H1 (cell line): ENCODE measurements around the gene TBCD. TPM values are rescaled to one million over a fixed set of nuclear protein-coding genes. Genes with fewer than 3 reads are reported as not detected.

ENCODE experiments used
- CTCF ChIA-PET: fragments of 300-600 bp; sonication (Branson Sonifier 250); formaldehyde crosslinking; loops from one replicate; lab custom pipeline; 2021; ENCODE audit not compliant: partially characterized antibody; lab: Charles Lee
- POLR2A ChIA-PET: fragments of 300-600 bp; sonication (Branson Sonifier 250); formaldehyde crosslinking; loops from one replicate; lab custom pipeline; 2021; ENCODE audit warnings: inconsistent platforms; ENCODE audit not compliant: partially characterized antibody; lab: Charles Lee
- DNase-seq, 2 experiments: peaks; one replicate each; pipeline versions ENCODE4 v3.0.0 to v3.0.0-alpha.2; 2010 to 2022; ENCODE audit warnings: low spot score in 2 of 2, low read depth in 1 of 2, mixed read lengths in 1 of 2
- FAIRE-seq: peaks from 2 replicates; lab custom pipeline; 2011; peaks lifted over from hg19 to GRCh38; lab: Jason Lieb, UNC
- H2AFZ ChIP-seq: 2 replicates; pipeline ENCODE4 v1.8.1; 2012; ENCODE audit warnings: low read length, inconsistent platforms
- H2AK5ac ChIP-seq: 2 replicates; pipeline ENCODE4 v1.6.1; 2013; ENCODE audit warnings: low read depth, low read length
- H2BK120ac ChIP-seq: replicated peaks from 2 replicates; pipeline ENCODE3; 2013; ENCODE audit warnings: low read depth, low read length, inconsistent platforms
- H2BK12ac ChIP-seq: 2 replicates; pipeline ENCODE4 v1.6.1; 2013; ENCODE audit warnings: low read depth, low read length
- H2BK15ac ChIP-seq: 2 replicates; pipeline ENCODE4 v1.6.1; 2013; ENCODE audit warnings: low read length
- H2BK20ac ChIP-seq: 2 replicates; pipeline ENCODE4 v1.6.1; 2013; ENCODE audit warnings: low read length
- H2BK5ac ChIP-seq: 2 replicates; pipeline ENCODE4 v1.6.1; 2013; ENCODE audit warnings: low read depth, low read length
- H3K14ac ChIP-seq: 2 replicates; pipeline ENCODE4 v1.6.1; 2013; ENCODE audit warnings: inconsistent platforms; ENCODE audit not compliant: insufficient read length
- H3K18ac ChIP-seq: 2 replicates; pipeline ENCODE4 v1.6.1; 2013; ENCODE audit warnings: low read length; ENCODE audit errors: extremely low read depth
- H3K23ac ChIP-seq: 2 replicates; pipeline ENCODE4 v1.6.1; 2013; ENCODE audit warnings: inconsistent platforms; ENCODE audit not compliant: insufficient read length
- H3K23me2 ChIP-seq: 2 replicates; pipeline ENCODE4 v1.6.1; 2013; ENCODE audit warnings: low read depth, low read length
- H3K27ac ChIP-seq: 2 replicates; pipeline ENCODE4 v1.6.1; 2011; ENCODE audit warnings: low read depth, low read length, inconsistent platforms
- H3K27me3 ChIP-seq, 4 experiments: replicated peaks in 1 of 4; 1 replicate in 1 of 4; 2 replicates in 3 of 4; pipeline versions ENCODE4 v1.6.1 to v1.8.1; 2011 to 2013; ENCODE audit warnings: low read length in 3 of 4, mild to moderate bottlenecking in 3 of 4, inconsistent platforms in 2 of 4, mixed read lengths in 2 of 4, moderate library complexity in 1 of 4; ENCODE audit not compliant: control insufficient read depth in 3 of 4, insufficient read depth in 3 of 4; ENCODE audit errors: extremely low read depth in 1 of 4
- H3K36me3 ChIP-seq, 4 experiments: 2 replicates each; pipeline versions ENCODE4 v1.6.1 to v1.8.1; 2011 to 2013; ENCODE audit warnings: mild to moderate bottlenecking in 4 of 4, low read length in 3 of 4, moderate library complexity in 2 of 4, control low read depth in 1 of 4, inconsistent platforms in 1 of 4; ENCODE audit not compliant: insufficient read depth in 4 of 4, control insufficient read depth in 2 of 4
- H3K4ac ChIP-seq: replicated peaks from 2 replicates; pipeline ENCODE3; 2013; ENCODE audit warnings: low read length, low read depth, mixed read lengths, inconsistent platforms; ENCODE audit not compliant: insufficient read length
- H3K4me1 ChIP-seq, 4 experiments: replicated peaks in 1 of 4; 1 replicate in 1 of 4; 2 replicates in 3 of 4; pipeline versions ENCODE4 v1.6.1 to v1.8.1; 2011 to 2013; ENCODE audit warnings: low read length in 3 of 4, inconsistent platforms in 2 of 4, mixed read lengths in 1 of 4; ENCODE audit not compliant: insufficient read depth in 4 of 4, control insufficient read depth in 3 of 4
- H3K4me2 ChIP-seq, 2 experiments: 2 replicates each; pipeline versions ENCODE4 v1.6.1 to v1.8.1; 2011 to 2013; ENCODE audit warnings: low read depth in 2 of 2, low read length in 2 of 2, control low read depth in 1 of 2, inconsistent platforms in 1 of 2, mild to moderate bottlenecking in 1 of 2; ENCODE audit not compliant: insufficient read depth in 1 of 2
- H3K4me3 ChIP-seq, 4 experiments: fragments of 200-600, 300-600 bp in 1 of 4; sonication (generic), shearing (Covaris generic), sonication (Bioruptor Twin) in 1 of 4; 2 replicates each; pipeline versions ENCODE4 v1.5.1 to v1.8.1; 2011 to 2016; ENCODE audit warnings: low read length in 4 of 4, low read depth in 3 of 4, control low read depth in 2 of 4, inconsistent platforms in 2 of 4, mild to moderate bottlenecking in 2 of 4, mixed read lengths in 1 of 4, moderate library complexity in 1 of 4; ENCODE audit not compliant: insufficient read depth in 2 of 4; ENCODE audit errors: extremely low read depth in 1 of 4
- H3K56ac ChIP-seq: replicated peaks from 2 replicates; pipeline ENCODE3; 2013; ENCODE audit warnings: low read depth, mild to moderate bottlenecking, mixed read lengths, low read length, inconsistent platforms; ENCODE audit not compliant: insufficient read length
- H3K79me1 ChIP-seq: 2 replicates; pipeline ENCODE4 v1.6.1; 2013; ENCODE audit warnings: low read depth, low read length, control low read depth
- H3K79me2 ChIP-seq, 2 experiments: 2 replicates each; pipeline versions ENCODE4 v1.6.1 to v1.8.1; 2012 to 2013; ENCODE audit warnings: low read length in 2 of 2, mild to moderate bottlenecking in 2 of 2, inconsistent platforms in 1 of 2; ENCODE audit not compliant: insufficient read depth in 2 of 2, control insufficient read depth in 1 of 2
- H3K9ac ChIP-seq, 4 experiments: replicated peaks in 1 of 4; 1 replicate in 1 of 4; 2 replicates in 3 of 4; pipeline versions ENCODE4 v1.6.1 to v1.8.1; 2011 to 2013; ENCODE audit warnings: low read depth in 3 of 4, low read length in 3 of 4, control low read depth in 2 of 4, mild to moderate bottlenecking in 2 of 4, moderate library complexity in 2 of 4, inconsistent platforms in 1 of 4; ENCODE audit errors: extremely low read depth in 1 of 4
- H3K9me3 ChIP-seq, 2 experiments: 2 replicates each; pipeline versions ENCODE4 v1.6.1 to v1.8.1; 2012 to 2013; ENCODE audit warnings: mild to moderate bottlenecking in 2 of 2, moderate library complexity in 2 of 2, control low read depth in 1 of 2, inconsistent platforms in 1 of 2, low read depth in 1 of 2, low read length in 1 of 2, mixed read lengths in 1 of 2; ENCODE audit not compliant: insufficient read depth in 2 of 2
- H4K20me1 ChIP-seq, 2 experiments: replicated peaks in 1 of 2; 2 replicates each; pipeline versions ENCODE3 to v1.8.1; 2011 to 2013; ENCODE audit warnings: inconsistent platforms in 2 of 2, low read length in 2 of 2, mild to moderate bottlenecking in 1 of 2; ENCODE audit not compliant: insufficient read depth in 2 of 2, control insufficient read depth in 1 of 2
- H4K5ac ChIP-seq: 2 replicates; pipeline ENCODE4 v1.6.1; 2013; ENCODE audit warnings: low read length, low read depth, mixed read lengths, inconsistent platforms; ENCODE audit not compliant: insufficient read length
- H4K8ac ChIP-seq: 2 replicates; pipeline ENCODE4 v1.8.0; 2013; ENCODE audit warnings: mild to moderate bottlenecking, moderate library complexity, low read length, inconsistent platforms; ENCODE audit not compliant: insufficient read depth; ENCODE audit errors: extremely low read depth
- H4K91ac ChIP-seq: replicated peaks from 2 replicates; pipeline ENCODE3; 2013; ENCODE audit warnings: low read length, mixed read lengths, inconsistent platforms; ENCODE audit not compliant: insufficient read length
- BCL11A ChIP-seq, 2 experiments: IDR thresholded peaks; one replicate each; pipeline ENCODE4 v1.6.1; 2011; ENCODE audit warnings: low read depth in 2 of 2, low read length in 2 of 2, mild to moderate bottlenecking in 2 of 2
- CEBPB ChIP-seq: IDR thresholded peaks from 2 replicates; pipeline ENCODE4 v1.6.1; 2012; ENCODE audit warnings: low read depth, low read length
- CREB1 ChIP-seq: IDR thresholded peaks from 2 replicates; pipeline ENCODE4 v1.6.1; 2012; ENCODE audit warnings: inconsistent platforms
- HDAC2 ChIP-seq, 2 experiments: fragments of 300-600 bp in 1 of 2; sonication (generic) in 1 of 2; IDR thresholded peaks; 2 replicates each; pipeline ENCODE4 v1.6.1; 2011 to 2012; ENCODE audit warnings: low read depth in 2 of 2, low read length in 2 of 2, mild to moderate bottlenecking in 2 of 2, moderate library complexity in 2 of 2, borderline replicate concordance in 1 of 2, inconsistent platforms in 1 of 2
- JUND ChIP-seq: IDR thresholded peaks from 2 replicates; pipeline ENCODE4 v1.6.1; 2011; ENCODE audit warnings: mild to moderate bottlenecking, improper control_type of control experiment, low read length
- NRF1 ChIP-seq: IDR thresholded peaks from 2 replicates; pipeline ENCODE4 v1.6.1; 2011; ENCODE audit warnings: mild to moderate bottlenecking, low read depth, low read length, improper control_type of control experiment
- PHF8 ChIP-seq: fragments of 200-600 bp; sonication (generic); conservative IDR thresholded peaks from 2 replicates; pipeline ENCODE4 v1.7.1; 2012; ENCODE audit warnings: low read depth, mild to moderate bottlenecking, inconsistent platforms, low read length, moderate library complexity
- POLR2A ChIP-seq, 2 experiments: IDR thresholded peaks; 1 replicate in 1 of 2; 2 replicates in 1 of 2; pipeline ENCODE4 v1.6.1; 2011; ENCODE audit warnings: low read depth in 2 of 2, low read length in 2 of 2, mild to moderate bottlenecking in 2 of 2; ENCODE audit errors: control extremely low read depth in 1 of 2
- RFX5 ChIP-seq: IDR thresholded peaks from 2 replicates; pipeline ENCODE4 v1.6.1; 2011; ENCODE audit warnings: low read depth, low read length, improper control_type of control experiment, borderline replicate concordance
- RXRA ChIP-seq: IDR thresholded peaks from 2 replicates; pipeline ENCODE4 v1.6.1; 2011; ENCODE audit warnings: low read depth, mild to moderate bottlenecking, low read length, moderate library complexity; ENCODE audit not compliant: insufficient read depth
- TBP ChIP-seq: IDR thresholded peaks from 2 replicates; pipeline ENCODE4 v1.6.1; 2011; ENCODE audit warnings: low read depth, low read length, improper control_type of control experiment
- YY1 ChIP-seq: IDR thresholded peaks from 2 replicates; pipeline ENCODE4 v1.6.1; 2011; ENCODE audit warnings: low read depth, mild to moderate bottlenecking, low read length
- WGBS, 2 experiments: shearing (Covaris generic) in 1 of 2; methylation state at CpG; one replicate each; pipeline versions ENCODE4 v1.1.6 to v1.1.7; 2013 to 2015; ENCODE audit warnings: low lambda C conversion rate in 2 of 2, mixed read lengths in 2 of 2, inconsistent platforms in 1 of 2, low coverage in 1 of 2, missing lambda C conversion rate in 1 of 2; ENCODE audit not compliant: insufficient replicate concordance in 2 of 2, insufficient coverage in 1 of 2, insufficient read length in 1 of 2; ENCODE audit errors: extremely low coverage in 1 of 2, missing lambda C conversion rate in 1 of 2; 5-methylcytosine and 5-hydroxymethylcytosine counted together
- polyA plus RNA-seq, 7 experiments: library from polyadenylated mRNA; depleted of rRNA in 3 of 7; stranded (reverse) in 5 of 7; unstranded in 2 of 7; fragments of >200 nt in 5 of 7; fragments of 200-250 nt in 2 of 7; gene quantifications; 1 replicate in 5 of 7; 2 replicates in 1 of 7; 4 replicates in 1 of 7; pipeline versions ENCODE4 v1.2.1 to v1.2.3, GENCODE V29; 2011 to 2013; ENCODE audit warnings: missing spikeins in 2 of 7, mixed read lengths in 2 of 7
- total RNA-seq: library from RNA; stranded (reverse); fragmentation: NEBNext Ultra II Directional; extraction: Animal tissue kit (Norgen Biotek cat#: 25700); gene quantifications from 2 replicates; pipeline ENCODE4 v1.2.1, GENCODE V29; 2021
- TF ChIP-seq, protein P1 (sequence below): IDR thresholded peaks from 2 replicates; pipeline ENCODE4 v1.6.1; 2012; ENCODE audit warnings: low read length, inconsistent platforms

The TBCD gene
- total and polyA plus RNA-seq, 2 of the 8 experiments (the other 6 are each of a cell fraction or from before 2014, with no cell fraction given) = 118 to 162 TPM

DNA sequence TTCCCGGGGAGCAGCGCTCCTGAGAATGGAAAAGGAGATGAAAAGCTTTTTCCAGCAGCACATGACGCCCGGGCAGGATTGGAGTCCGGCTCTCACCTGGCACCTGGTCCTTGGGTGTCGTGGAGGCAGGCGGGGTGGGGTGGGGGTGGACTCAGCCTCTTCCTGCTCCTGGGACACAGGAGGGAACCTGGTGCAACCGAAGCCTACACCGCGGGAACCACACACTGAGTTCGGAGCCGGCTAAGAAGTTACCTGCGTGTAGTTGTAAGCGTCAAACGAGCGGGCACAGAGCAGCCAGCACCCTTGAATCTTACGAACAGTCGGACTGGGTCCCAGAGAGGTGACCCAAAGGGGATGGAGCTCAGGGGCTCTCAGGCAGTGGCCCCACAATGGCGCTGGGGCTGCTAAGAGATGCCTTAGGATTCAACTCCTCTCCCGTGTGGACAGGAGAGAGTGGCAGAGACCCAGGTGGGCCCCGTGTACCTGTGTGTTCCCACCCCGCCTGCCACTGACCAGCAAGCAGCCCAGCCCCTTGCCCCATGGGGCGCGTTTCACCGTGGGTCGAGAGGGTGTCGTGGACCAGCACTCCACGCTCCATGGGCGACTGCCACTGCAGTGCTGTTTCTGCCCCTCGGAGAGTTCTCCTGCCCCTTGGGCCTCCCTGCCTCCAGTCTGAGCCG is 221.7 kb downstream of the TBCD start:
- H3K18ac ChIP-seq = no peak overlapping the region
- H3K23me2 ChIP-seq = no peaks in the 10 kb centered on the region
- peaks cover 0 to 53% of the 10 kb centered on the region in 2 experiments; a peak in 3 of 4 replicates for H3K9me3 ChIP-seq
- H2BK15ac ChIP-seq = no peak overlapping the region
- H2AFZ ChIP-seq = no peak overlapping the region
- no peak overlapping the region for H3K23ac ChIP-seq
- H2AK5ac ChIP-seq = no peak overlapping the region
- 83% methylated on average over 23 of the region's 31 CpGs; no CpG with 5 or more reads in 1 of the 2 experiments for WGBS, 2 experiments
- H3K56ac ChIP-seq = no peak overlapping the region
- no peak overlapping the region for H3K4me2 ChIP-seq
- no peaks in the 10 kb centered on the region for H3K36me3 ChIP-seq
- H4K20me1 ChIP-seq = no peaks in the 10 kb centered on the region
- H2BK120ac ChIP-seq = no peak overlapping the region
- H2BK20ac ChIP-seq = no peak overlapping the region
- no peak overlapping the region for H3K9ac ChIP-seq
- no peaks in the 10 kb centered on the region for H3K4me1 ChIP-seq
- no peak overlapping the region for H3K4me3 ChIP-seq
- CTCF ChIA-PET = interaction anchor here (0.6 to 2.1 kb wide), 7 partner anchors 9 to 207 kb away, joined by 3 to 7 read pairs (median 3); no protein-coding TSS in a partner anchor
- H3K79me2 ChIP-seq = no peaks in the 10 kb centered on the region
- no peak for FAIRE-seq
- POLR2A ChIA-PET = no interaction called here
- H3K4ac ChIP-seq = no peak overlapping the region
- no peak overlapping the region for H3K27ac ChIP-seq
- H4K5ac ChIP-seq = no peak overlapping the region
- H2BK5ac ChIP-seq = no peak overlapping the region
- no peak overlapping the region for H3K14ac ChIP-seq
- H4K8ac ChIP-seq = no peak overlapping the region
- no peak overlapping the region for H4K91ac ChIP-seq
- TF ChIP-seq RFX5 (no peak), JUND (no peak), BCL11A (IDR thresholded peaks at IDR 0.05; ENCODE audit: low read depth in 2 of 2, low read length in 2 of 2) (no peak), CREB1 (no peak), NRF1 (no peak), RXRA (no peak), CEBPB (no peak), PHF8 (no peak), POLR2A (IDR thresholded peaks at IDR 0.05; ENCODE audit: control extremely low read depth in 1 of 2, low read depth in 2 of 2, low read length in 2 of 2) (no peak), YY1 (no peak), TBP (no peak), HDAC2 (IDR thresholded peaks at IDR 0.05; ENCODE audit: borderline replicate concordance in 1 of 2, low read depth in 2 of 2, low read length in 2 of 2) (no peak)
- TF ChIP-seq, protein P1, sequence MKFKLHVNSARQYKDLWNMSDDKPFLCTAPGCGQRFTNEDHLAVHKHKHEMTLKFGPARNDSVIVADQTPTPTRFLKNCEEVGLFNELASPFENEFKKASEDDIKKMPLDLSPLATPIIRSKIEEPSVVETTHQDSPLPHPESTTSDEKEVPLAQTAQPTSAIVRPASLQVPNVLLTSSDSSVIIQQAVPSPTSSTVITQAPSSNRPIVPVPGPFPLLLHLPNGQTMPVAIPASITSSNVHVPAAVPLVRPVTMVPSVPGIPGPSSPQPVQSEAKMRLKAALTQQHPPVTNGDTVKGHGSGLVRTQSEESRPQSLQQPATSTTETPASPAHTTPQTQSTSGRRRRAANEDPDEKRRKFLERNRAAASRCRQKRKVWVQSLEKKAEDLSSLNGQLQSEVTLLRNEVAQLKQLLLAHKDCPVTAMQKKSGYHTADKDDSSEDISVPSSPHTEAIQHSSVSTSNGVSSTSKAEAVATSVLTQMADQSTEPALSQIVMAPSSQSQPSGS = no peak
- no peaks in the 10 kb centered on the region for H3K79me1 ChIP-seq
- no peaks in the 10 kb centered on the region for H3K27me3 ChIP-seq
- no peak overlapping the region for H2BK12ac ChIP-seq
- DNase-seq = no peak
